Panc1 (cell line): ENCODE data around the gene SLC22A2. TPM values are rescaled to one million over a fixed set of nuclear protein-coding genes. Genes with fewer than 3 reads are reported as not detected.

Experiments used
- ATAC-seq: fragments of 200-7000 bp; cut with Tn5 transposase; 2 replicates; pipeline ENCODE4 v1.9.1; 2020; ENCODE audit warnings: mild to moderate bottlenecking, moderate library complexity
- BruUV-seq: library from RNA; stranded (reverse); fragments of 400-500 nt; replicated peaks from 2 replicates; lab custom pipeline; 2021; lab: Mats Ljungman, UMichigan
- CTCF ChIA-PET: fragments of 300-600 bp; sonication (Branson Sonifier 250); formaldehyde crosslinking; loops from one replicate; lab custom pipeline; 2022; ENCODE audit warnings: antibody characterized with exemption; lab: Charles Lee
- POLR2A ChIA-PET: fragments of 300-600 bp; sonication (Branson Sonifier 250); formaldehyde crosslinking; loops from one replicate; lab custom pipeline; 2022; ENCODE audit warnings: antibody characterized with exemption; lab: Charles Lee
- DNase-seq: peaks from one replicate; pipeline ENCODE4 v3.0.0-alpha.2; 2010; ENCODE audit warnings: low read depth, low spot score
- H3K27ac ChIP-seq: 2 replicates; pipeline ENCODE4 v1.5.1; 2011; ENCODE audit warnings: mild to moderate bottlenecking, low read length, inconsistent platforms
- H3K27me3 ChIP-seq: fragments of 200-500 bp; sonication (Bioruptor generic); 2 replicates; pipeline ENCODE4 v1.6.0; 2014; ENCODE audit warnings: low read length, inconsistent platforms; ENCODE audit not compliant: control insufficient read depth, insufficient read depth
- H3K36me3 ChIP-seq: fragments of 200-500 bp; sonication (Bioruptor generic); 2 replicates; pipeline ENCODE4 v1.5.1; 2014; ENCODE audit warnings: inconsistent platforms, mild to moderate bottlenecking, low read length, moderate library complexity; ENCODE audit not compliant: control insufficient read depth, insufficient read depth
- H3K4me1 ChIP-seq: 2 replicates; pipeline ENCODE4 v1.5.1; 2011; ENCODE audit warnings: inconsistent platforms, mild to moderate bottlenecking, low read length, moderate library complexity; ENCODE audit not compliant: control insufficient read depth, insufficient read depth
- H3K4me3 ChIP-seq, 2 experiments: 2 replicates each; pipeline ENCODE4 v1.5.1; 2011 to 2012; ENCODE audit warnings: low read depth in 2 of 2, low read length in 2 of 2, mild to moderate bottlenecking in 2 of 2, inconsistent platforms in 1 of 2, moderate library complexity in 1 of 2
- H3K9me3 ChIP-seq: fragments of 200-500 bp; sonication (Bioruptor generic); 2 replicates; pipeline ENCODE4 v1.5.1; 2014; ENCODE audit warnings: low read depth, mild to moderate bottlenecking, inconsistent platforms, low read length, moderate library complexity; ENCODE audit not compliant: control insufficient read depth, insufficient read depth
- POLR2AphosphoS5 ChIP-seq: IDR thresholded peaks from 2 replicates; pipeline ENCODE4 v1.6.1; 2012; ENCODE audit warnings: mild to moderate bottlenecking, low read depth, low read length, moderate library complexity
- SIN3A ChIP-seq: IDR thresholded peaks from 2 replicates; pipeline ENCODE4 v1.6.1; 2012; ENCODE audit warnings: low read depth, mild to moderate bottlenecking, low read length, moderate library complexity, borderline replicate concordance; ENCODE audit not compliant: insufficient read depth
- TCF7L2 ChIP-seq: IDR thresholded peaks from 2 replicates; pipeline ENCODE4 v1.6.1; 2011; ENCODE audit warnings: mild to moderate bottlenecking, low read depth, low read length, inconsistent platforms
- in situ Hi-C: cut with HindIII; loops from 2 replicates; pipeline ENCODE4 v1.10.0; 2016; ENCODE audit warnings: low sequenced_read_pairs, low pct_unique_long_range_greater_than_20kb
- intact Hi-C: fragments of 100-400 bp; cut with micrococcal nuclease; formaldehyde crosslinking; loops from one replicate; pipeline ENCODE4 v1.10.0; 2022; ENCODE audit not compliant: unreplicated experiment
- total RNA-seq: library from RNA; stranded (reverse); gene quantifications from one replicate; pipeline ENCODE4 v1.2.1, GENCODE V29; 2021; ENCODE audit not compliant: unreplicated experiment
- TF ChIP-seq, protein P1 (sequence below): fragments of 450-650 bp; IDR thresholded peaks from 2 replicates; pipeline ENCODE4 v1.5.1; 2017; ENCODE audit warnings: mild to moderate bottlenecking
- TF ChIP-seq, protein P2 (sequence below), 2 experiments: IDR thresholded peaks; 2 replicates each; pipeline ENCODE4 v1.6.1; 2011 to 2012; ENCODE audit warnings: low read depth in 2 of 2, control low read depth in 1 of 2, low read length in 1 of 2, mild to moderate bottlenecking in 1 of 2, moderate library complexity in 1 of 2; ENCODE audit not compliant: insufficient read depth in 1 of 2

SLC22A2 gene
- total RNA-seq, 1 experiment from 2014 or later: not detected

DNA sequence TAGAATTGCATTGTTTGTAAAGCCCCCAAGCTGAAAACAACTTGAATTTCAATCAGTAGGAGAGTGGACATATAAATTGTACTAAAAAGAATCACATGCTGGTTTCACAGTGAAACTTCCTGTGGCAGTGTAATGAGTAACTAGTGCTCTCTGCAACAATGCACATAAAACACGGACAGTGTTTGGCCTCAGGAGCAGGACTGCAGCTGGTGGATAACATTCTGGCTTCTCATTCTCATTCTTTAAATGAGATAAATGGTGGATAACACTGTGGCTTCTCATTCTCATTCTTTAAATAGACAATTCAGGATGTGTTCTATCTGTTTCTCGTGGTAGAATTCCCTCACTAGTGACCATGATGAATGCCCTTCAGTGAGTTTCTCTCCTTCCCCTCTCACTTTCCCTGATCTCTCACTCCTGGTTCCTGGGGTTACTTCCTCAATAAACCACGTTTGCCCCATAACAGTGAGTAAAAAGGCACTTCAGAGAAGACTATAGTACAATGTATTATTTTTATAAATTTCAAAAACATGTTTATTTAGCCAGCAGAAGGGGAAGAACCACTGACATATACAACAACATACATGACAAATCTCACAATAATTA is 59.9 kb downstream of the SLC22A2 start:
- TF ChIP-seq TCF7L2 (no peak), POLR2AphosphoS5 (no peak), SIN3A (no peak)
- TF ChIP-seq, protein P1, sequence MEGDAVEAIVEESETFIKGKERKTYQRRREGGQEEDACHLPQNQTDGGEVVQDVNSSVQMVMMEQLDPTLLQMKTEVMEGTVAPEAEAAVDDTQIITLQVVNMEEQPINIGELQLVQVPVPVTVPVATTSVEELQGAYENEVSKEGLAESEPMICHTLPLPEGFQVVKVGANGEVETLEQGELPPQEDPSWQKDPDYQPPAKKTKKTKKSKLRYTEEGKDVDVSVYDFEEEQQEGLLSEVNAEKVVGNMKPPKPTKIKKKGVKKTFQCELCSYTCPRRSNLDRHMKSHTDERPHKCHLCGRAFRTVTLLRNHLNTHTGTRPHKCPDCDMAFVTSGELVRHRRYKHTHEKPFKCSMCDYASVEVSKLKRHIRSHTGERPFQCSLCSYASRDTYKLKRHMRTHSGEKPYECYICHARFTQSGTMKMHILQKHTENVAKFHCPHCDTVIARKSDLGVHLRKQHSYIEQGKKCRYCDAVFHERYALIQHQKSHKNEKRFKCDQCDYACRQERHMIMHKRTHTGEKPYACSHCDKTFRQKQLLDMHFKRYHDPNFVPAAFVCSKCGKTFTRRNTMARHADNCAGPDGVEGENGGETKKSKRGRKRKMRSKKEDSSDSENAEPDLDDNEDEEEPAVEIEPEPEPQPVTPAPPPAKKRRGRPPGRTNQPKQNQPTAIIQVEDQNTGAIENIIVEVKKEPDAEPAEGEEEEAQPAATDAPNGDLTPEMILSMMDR: no peak
- TF ChIP-seq, protein P2, sequence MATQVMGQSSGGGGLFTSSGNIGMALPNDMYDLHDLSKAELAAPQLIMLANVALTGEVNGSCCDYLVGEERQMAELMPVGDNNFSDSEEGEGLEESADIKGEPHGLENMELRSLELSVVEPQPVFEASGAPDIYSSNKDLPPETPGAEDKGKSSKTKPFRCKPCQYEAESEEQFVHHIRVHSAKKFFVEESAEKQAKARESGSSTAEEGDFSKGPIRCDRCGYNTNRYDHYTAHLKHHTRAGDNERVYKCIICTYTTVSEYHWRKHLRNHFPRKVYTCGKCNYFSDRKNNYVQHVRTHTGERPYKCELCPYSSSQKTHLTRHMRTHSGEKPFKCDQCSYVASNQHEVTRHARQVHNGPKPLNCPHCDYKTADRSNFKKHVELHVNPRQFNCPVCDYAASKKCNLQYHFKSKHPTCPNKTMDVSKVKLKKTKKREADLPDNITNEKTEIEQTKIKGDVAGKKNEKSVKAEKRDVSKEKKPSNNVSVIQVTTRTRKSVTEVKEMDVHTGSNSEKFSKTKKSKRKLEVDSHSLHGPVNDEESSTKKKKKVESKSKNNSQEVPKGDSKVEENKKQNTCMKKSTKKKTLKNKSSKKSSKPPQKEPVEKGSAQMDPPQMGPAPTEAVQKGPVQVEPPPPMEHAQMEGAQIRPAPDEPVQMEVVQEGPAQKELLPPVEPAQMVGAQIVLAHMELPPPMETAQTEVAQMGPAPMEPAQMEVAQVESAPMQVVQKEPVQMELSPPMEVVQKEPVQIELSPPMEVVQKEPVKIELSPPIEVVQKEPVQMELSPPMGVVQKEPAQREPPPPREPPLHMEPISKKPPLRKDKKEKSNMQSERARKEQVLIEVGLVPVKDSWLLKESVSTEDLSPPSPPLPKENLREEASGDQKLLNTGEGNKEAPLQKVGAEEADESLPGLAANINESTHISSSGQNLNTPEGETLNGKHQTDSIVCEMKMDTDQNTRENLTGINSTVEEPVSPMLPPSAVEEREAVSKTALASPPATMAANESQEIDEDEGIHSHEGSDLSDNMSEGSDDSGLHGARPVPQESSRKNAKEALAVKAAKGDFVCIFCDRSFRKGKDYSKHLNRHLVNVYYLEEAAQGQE (IDR thresholded peaks at IDR 0.05; ENCODE audit: insufficient read depth in 1 of 2, low read depth in 2 of 2, low read length in 1 of 2): no peak
- DNase-seq: no peak
- H3K4me3 ChIP-seq: no peak overlapping the region
- in situ Hi-C loops: no loop called here
- ChIA-PET CTCF (no interaction called here), POLR2A (no interaction called here)
- H3K36me3 ChIP-seq: no peaks in the 10 kb centered on the region; the same call in 1 of the 2 replicates
- no peaks in the 10 kb centered on the region for H3K9me3 ChIP-seq
- BruUV-seq: no TSS peak
- H3K27me3 ChIP-seq: no peaks in the 10 kb centered on the region; the same call in 1 of the 2 replicates
- no peaks in the 10 kb centered on the region for H3K4me1 ChIP-seq
- intact Hi-C loops: no loop called here
- H3K27ac ChIP-seq: no peak overlapping the region
- no peak for ATAC-seq

DNA sequence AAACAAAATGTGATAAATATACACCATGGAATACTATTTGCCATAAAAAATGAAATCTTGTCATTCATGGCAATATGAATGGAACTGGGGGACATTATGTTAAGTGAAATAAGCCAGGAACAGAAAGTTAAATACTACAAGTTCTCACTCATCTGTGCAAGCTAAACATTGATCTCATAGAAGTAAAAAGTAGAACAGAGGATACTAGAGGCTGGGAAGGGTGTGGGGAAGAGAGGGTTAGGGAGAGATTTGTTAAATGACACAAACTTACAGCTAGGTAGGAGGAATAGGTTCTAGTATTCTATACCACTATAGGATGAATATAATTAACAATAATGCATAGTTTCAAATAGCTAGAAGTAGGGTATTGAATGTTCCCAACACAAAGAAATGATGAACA is 61.0 kb downstream of the SLC22A2 start:
- Histone ChIP-seq H3K4me1 (no peaks in the 10 kb centered on the region), H3K36me3 (no peaks in the 10 kb centered on the region; the same call in 1 of the 2 replicates), H3K4me3 (no peak overlapping the region), H3K27me3 (no peaks in the 10 kb centered on the region; the same call in 1 of the 2 replicates), H3K27ac (no peak overlapping the region), H3K9me3 (no peaks in the 10 kb centered on the region)
- intact Hi-C loops (no loop called here), in situ Hi-C loops (no loop called here)
- DNase-seq (no peak), ATAC-seq (no peak)
- CTCF ChIA-PET: no interaction called here
- POLR2A ChIA-PET: no interaction called here
- no TSS peak for BruUV-seq
- TF ChIP-seq, protein P2 (IDR thresholded peaks at IDR 0.05; ENCODE audit: insufficient read depth in 1 of 2, low read depth in 2 of 2, low read length in 1 of 2): no peak
- TF ChIP-seq SIN3A: no peak
- TF ChIP-seq TCF7L2: no peak
- TF ChIP-seq POLR2AphosphoS5: no peak
- TF ChIP-seq, protein P1: no peak
